ENCODE data around the gene SLC24A3.

SLC24A3 gene

DNA sequence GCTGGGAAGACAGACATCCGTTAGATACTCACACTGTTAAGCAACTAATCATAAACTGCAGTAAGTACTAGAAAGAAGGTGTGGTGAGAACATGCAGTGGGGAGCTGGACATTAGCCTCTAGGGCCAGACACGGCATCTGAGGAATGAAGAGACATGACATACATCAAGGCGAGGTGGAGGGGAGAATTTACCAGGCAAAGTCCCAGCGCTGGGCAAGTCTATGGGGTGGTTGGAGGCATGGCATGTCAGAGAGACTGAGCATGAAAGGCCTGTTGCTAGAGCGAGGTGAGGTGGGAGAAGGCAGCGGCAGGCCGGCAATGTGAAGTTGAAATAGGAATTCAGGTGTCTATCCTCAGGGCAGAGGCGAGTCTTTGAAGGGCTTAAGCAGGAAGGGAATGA, 31.8 kb downstream of the SLC24A3 start:
- DNase-seq: no peak

DNA sequence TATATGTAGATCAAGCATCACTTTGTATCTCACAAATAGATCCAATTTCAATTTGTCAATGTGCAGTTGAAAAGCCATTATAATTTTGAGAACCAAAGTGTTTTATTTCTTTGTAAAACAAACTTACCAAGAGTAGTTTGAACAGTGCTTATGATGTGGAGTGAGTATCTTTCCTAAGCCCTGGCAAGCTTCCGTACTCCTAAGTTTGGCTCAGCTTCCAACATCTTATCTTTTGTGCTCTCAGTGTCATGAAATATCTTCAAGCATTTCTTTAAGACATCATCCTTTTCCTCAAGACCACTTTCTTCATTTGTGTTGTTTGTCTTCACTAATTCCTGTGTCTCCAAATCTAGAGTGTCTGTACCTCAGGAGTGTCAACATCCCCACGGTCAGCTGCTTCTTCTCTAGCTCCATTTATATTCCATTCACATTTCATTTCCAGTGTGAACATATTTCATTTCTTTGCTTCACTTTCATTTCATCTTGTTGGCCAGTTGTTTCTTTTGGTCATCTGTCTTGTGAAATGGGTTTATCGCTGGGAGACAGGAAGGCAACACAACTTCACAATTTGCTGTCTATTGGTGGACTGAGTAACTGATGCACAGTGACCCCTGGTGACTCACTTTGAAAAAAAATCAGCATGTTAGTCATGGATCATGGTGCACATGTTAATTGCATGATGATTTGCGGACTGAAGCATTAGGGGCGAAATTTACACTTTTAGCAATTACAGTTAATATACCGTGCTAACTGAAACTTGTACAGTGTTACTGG, 36.9 kb downstream of the SLC24A3 start:
- DNase-seq: no peak

DNA sequence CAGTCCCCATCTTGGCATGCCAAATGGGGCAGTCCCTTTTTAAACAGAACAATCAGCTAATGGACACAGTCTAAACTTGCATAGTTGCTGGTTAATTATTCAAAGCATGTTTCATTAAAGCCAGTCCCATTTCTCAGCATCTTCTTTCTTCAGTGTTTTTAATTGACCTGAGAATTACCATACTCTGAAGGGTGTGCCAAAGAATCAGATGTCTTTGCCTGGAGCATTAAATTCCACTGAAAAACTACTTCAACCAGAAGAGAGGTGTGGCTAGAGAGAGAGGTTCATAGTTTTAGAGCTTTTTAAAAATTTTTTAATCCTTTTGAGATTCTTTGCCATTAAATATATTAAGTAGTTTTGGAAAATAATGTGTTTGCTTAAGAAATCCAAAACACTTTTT, 37.9 kb downstream of the SLC24A3 start:
- DNase-seq: no peak

DNA sequence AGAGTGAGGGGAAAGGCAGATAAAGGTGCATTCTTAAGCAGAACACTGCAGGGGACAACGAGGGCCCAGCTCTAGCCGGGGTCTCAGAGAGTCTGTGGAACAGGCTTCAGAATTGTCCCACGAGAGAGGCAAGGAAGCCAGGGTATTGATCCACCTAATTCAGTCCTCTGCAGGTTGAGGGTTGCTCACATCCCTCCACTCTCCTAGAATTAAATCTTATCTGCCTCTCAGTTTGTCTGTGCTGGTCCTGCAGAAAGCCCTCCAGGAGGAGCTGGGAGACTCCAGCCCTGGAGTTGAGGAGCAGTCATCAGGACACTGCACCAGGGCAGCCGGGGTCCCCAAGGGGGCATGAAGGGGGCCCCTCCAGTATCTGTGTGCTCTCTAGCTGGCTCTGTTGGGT, 39.1 kb downstream of the SLC24A3 start:
- no peak for DNase-seq

- DNase-seq: no peak
Observed at GRCh38 chr20:19251958-19252357, 39.5 kb downstream of the SLC24A3 start.

GRCh38 chr20:19252451-19253120, 40.1 kb downstream of the SLC24A3 start:
- DNase-seq: no peak

DNA sequence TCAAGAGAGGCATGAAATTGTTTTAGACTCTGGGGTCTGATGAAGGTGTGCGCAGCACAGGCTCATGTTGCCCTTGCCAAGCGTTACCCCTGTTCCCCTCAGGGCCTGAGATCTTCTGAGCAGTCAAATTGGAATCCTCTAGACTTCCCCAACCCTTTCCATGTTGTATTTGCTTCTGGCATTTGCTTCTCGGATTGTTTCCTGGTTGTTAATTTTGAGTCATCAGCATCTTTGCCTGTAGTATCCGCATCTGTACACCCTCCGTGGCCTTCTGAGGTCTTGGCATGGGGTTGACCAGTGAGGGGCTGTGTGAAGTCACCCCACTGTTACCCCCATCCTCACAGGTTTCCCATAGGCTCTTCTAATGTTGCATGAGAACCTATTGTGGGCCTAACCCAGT, 40.9 kb downstream of the SLC24A3 start:
- no peak for DNase-seq

DNA sequence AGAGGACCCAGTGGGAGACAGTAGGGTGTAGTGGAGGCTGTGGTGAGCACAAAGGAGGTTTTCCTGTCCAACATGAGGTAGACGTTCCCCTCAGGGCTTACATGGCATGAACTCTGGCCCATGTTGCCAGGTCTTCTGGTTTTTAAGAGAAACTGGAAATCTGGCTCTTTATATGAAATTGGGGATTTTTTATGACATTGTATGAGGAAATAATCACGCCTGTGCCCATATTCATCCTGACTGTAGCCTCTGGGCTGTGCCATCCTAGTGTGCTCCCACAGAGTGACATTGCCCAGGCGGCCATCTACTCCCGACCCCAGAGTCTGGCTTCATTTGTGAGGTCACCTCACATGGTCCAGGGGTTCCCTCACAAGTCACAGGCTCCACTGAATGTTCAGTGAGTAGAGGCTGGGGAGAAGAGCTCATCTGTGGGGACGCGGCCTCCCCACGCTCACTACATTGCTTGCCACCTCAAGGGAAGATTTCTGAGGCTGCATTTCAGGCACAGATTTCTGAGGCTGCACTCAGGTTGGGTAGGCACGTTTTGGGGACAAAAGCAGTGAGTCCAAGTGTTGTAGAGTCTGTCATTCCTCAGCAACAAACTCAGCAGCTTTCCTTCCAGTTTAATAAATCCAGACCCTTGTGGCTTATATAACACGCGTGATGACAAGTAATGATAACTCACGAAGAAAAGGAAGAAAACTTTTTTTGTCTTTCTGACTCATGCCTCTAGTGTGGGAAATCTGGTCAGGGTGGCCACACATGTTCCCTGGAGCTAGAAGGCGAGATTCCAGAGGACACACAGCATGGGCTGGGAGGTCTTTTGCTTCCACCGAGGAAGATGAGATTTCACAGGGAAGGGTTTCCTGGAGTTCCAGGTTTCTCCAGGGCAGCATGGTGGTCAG, 41.7 kb downstream of the SLC24A3 start:
- DNase-seq: no peak

DNA sequence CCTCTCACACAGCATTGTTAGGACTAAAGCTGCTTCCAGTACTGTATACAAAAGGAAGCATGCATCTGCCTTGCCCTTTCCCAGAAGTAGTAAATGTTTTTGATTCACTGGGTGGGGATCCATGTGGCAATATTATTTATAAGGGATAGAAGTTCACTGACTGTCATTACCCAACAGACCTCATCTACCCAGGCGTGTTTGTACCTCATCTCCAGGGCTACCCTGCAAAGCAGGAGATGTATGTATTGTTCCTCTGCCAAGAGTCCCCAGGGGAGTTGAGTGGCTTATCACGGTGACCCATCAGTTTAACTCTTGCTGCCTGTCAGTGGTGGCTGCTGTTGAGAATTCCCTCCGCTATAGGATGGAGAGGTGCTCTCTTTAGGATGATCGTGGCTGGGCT, 42.5 kb downstream of the SLC24A3 start:
- DNase-seq: no peak

GRCh38 chr20:19256085-19256484, 43.6 kb downstream of the SLC24A3 start:
- no peak for DNase-seq

GRCh38 chr20:19256906-19257595, 44.6 kb downstream of the SLC24A3 start:
- DNase-seq: no peak

DNA sequence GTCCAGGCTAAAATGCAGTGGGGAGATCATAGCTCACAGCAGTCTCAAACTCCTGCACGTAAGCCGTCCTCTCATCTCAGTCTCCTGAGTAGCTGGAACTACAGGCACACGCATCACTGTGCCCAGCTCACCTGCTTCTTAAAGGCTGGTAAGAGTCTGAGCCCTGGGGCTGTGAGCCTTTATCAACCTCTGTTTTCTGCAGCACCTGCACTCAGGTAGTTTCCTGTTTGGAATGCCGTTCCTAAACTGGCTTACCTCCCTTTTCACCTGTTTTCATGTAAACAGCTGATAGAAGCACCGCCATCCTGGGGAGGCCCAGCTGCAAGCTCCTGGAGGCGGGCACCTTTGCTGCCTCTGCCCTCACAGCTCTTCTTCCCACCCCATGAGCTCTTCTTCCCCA, 45.4 kb downstream of the SLC24A3 start:
- DNase-seq: no peak

- no peak for DNase-seq
Observed at GRCh38 chr20:19259141-19259591, 46.7 kb downstream of the SLC24A3 start.

DNA sequence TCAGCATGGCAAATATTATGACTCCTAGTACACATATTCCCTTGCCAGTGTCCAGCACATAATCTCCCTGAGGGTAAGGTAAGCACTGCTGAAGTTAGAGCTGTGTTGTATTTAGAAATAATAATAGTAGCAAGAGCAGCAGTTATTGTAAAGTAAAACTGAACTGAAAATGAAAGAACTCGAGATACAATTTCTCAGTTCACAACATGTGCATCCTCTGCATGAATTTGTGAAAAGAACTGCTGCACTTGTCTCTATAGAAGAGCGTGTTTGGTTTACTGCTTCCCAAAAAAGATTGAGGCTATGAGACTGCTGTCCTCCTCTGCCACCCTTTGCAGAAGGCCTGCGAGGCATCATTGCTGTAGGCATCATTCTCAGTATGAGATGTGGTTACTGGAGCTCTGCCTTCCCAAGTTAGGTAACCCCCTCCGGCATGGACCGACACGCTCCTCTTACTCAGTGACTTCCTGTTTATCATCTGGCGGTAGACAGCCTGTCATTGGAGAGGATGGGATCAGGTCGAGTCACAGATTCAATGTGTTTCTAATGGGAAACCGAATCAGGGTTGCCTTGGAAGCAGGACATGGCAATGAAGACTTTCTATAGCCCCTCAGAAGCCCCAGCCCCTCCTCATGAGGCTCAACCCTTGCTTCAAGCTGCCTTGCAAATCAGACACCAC, 48.1 kb downstream of the SLC24A3 start:
- no peak for DNase-seq

- DNase-seq: no peak
Observed at GRCh38 chr20:19264191-19264590, 51.7 kb downstream of the SLC24A3 start.

DNA sequence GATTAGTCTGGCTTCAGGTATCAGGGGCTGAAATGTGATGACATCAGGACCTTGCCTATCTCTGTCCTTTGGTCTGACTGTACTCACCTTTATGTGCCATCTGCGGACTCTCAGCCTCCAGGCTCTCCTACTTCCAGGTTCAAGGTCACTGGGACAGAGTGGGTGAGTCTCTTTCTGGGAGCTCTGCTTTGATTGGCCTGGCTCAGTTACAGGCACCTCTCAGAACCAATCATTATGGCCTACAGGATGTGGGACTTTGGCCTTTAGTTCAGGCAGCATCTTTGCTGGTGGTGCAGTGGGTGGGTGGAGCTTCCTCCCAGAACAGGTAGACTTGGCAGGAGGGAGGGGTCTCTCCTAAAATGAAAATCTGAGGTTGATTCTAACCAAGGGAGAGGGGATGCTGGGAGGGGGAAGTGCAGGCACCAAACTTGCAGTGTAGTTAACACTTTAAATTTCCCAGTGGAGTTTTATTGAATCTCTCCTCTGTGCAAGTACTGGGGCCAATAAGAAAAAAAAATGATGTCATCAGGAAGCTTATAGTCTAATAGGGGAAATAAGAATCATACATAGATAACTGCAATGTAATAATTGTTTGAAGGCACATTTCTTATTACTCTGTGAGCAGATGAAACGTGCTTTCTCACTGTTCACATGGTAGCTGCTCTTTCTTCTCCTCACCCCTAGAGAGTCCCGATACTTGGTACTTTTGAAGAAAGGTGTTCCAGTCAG, 53.4 kb downstream of the SLC24A3 start:
- DNase-seq: no peak

GRCh38 chr20:19268426-19268825, 56.0 kb downstream of the SLC24A3 start:
- no peak for DNase-seq

DNA sequence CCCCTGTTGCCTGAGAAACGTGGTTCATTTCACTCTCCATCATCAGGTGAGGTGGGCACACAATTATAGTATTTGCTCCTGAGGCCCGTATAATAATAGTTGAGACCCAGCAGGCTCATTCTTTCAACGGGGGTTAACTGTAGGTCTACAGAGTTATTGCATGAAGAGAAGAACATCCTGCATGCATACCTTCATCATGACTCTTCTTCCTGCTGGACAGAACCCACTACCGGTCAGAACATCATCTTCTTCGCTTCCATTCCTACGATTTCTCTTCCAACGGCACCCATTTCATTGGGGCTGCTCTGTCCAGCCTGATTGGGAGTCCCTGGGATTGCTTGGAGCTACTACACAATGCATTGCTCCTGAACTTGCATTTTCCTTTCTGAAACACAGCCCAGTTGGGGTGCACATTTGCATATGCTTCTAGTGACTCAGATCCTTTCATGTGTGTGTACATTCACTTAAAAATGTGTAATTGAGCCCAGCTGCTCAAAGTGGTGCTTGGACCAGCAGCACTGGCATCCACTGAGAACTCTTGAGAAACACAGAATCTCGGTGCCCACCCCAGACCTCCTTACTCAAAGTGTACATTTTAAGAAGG, 57.4 kb downstream of the SLC24A3 start:
- DNase-seq: no peak

DNA sequence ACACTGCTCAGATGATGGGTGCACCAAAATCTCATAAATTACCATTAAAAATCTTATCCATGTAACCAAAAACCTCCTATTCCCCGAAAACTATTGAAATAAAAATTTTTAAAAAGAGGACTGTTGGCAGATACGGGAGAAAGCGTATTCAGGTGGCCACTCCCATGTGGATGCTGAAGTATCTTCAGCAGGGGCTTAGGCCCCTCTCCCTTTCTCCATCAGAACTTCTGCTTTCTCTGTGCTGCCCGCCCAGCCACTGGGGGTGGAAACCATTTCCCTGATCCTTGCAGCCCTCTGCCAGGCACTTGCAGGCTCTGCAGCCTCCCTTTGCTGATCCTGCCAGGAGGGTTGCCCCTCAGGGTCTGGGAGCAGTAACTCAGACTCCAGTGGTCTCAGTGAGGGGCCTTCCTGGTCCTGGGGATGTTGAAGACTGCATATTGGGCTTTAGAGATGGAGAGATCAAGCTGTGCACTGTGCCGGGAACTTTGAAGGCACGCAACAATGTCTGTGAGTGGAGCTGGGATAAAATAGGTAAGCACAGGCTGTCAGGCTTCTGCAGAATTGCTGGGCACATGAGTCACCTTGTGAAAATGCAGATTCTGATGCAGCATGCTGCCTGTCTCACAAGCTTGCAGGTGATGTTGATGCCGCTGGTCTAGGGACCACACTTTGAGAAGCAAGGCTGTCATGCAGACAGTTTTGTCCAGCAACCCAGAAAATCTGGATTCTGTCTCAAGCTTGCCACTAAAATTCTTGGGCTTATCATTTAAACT, 59.6 kb downstream of the SLC24A3 start:
- DNase-seq: no peak

DNA sequence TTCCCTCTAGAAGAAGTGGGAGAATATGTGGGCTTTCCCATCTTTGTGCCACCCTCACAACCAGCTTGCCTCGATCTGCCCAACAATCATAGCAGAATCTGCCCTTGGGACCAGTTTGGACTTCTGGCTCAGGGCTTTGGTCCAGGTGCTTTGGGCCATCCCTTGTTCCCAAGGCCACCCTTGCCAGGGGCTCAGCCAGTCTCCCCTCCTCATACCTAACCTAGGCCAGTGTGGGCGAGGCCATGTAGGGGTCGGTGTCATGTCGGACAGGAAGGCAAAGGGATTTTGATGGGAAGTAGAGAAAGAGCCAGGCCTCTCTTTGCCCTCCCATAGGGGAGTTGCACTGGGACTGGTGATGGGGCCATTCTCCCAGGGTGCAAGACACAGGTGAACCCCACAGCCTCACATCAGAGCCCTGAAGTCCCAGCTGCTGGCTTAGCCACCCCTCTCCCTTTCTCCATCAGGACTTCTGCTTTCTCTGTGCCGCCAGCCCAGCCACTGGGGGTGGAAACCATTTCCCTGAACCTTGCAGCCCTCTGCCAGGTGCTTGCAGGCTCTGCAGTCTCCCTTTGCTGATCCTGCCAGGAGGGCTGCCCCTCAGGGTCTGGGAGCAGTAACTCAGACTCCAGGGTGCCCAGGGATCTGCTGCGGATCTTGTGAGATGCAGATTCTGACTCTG, 60.7 kb downstream of the SLC24A3 start:
- DNase-seq: no peak

All from bone marrow (tissue), 2 donors.